ENCODE data around the gene LYL1.

GRCh38 chr19:13094771-13095392 is 7.8 kb downstream of the LYL1 start:
- TF ChIP-seq EZH2 (IDR thresholded peaks at IDR 0.05; ENCODE audit: borderline replicate concordance, insufficient read depth, low read depth, low read length, poor library complexity, severe bottlenecking), result no peak
- no peak for TF ChIP-seq CTCF (IDR thresholded peaks at IDR 0.05)
